ENCODE data around the gene PEPD. TPM values are rescaled to one million over a fixed set of nuclear protein-coding genes. Genes with fewer than 3 reads are reported as not detected.

The PEPD gene
- total RNA-seq (2012; rRNA removed): 36.7 and 41.1 TPM in 2 replicates
- 88.4 and 94.4 TPM in 2 replicates for polyA plus RNA-seq (2012; rRNA removed)
- polyA plus RNA-seq (2012; cell fraction: cytosol; rRNA removed): 129 and 204 TPM in 2 replicates
- 37.0 and 72.0 TPM in 2 replicates for polyA plus RNA-seq (2012; cell fraction: nucleus; rRNA removed; ENCODE audit: low replicate concordance)
- Bru-seq, nascent RNA: percentile 61 among the genes with signal in this experiment
- BruChase-seq, experiment 1, labeled RNA remaining after a 6-hour chase: percentile 64 among the genes with signal in this experiment
- percentile 63 among the genes with signal in this experiment for BruChase-seq, experiment 2, labeled RNA remaining after a 2-hour chase
- long read RNA-seq, transcript PEPD-201 (15 exons, 1,910 nt): major isoform, 95 of 117 reads
- long read RNA-seq, partial matches to known transcripts: 16 of 117 reads
- long read RNA-seq, other reads (novel, unspliced or antisense): 4 of 117 reads

GRCh38 chr19:33521480-33522370, at the start of gene PEPD:
PEPD (minus strand) TSS chr19:33521791; CDS start chr19:33521760, 31 bp downstream.
- ChIA-PET POLR2A (ENCODE audit: unreplicated experiment) (no interaction called here), CTCF (interaction anchor here (1.2 kb wide), 1 partner anchor 91 kb away, joined by 3 read pairs; no protein-coding TSS in a partner anchor)
- no peak within 1 kb of the TSS; the same call in 1 of the 2 replicates for H3K18ac ChIP-seq (ENCODE audit: low read depth, low read length)
- intact Hi-C loops (cut with micrococcal nuclease) (loop anchor here (5.0 kb wide), 1 partner anchor 251 kb away; no protein-coding TSS in a partner anchor), dilution Hi-C loops (cut with HindIII; ENCODE audit: low sequenced_read_pairs, unreplicated experiment) (no loop called here), in situ Hi-C loops (cut with MboI; ENCODE audit: low sequenced_read_pairs) (no loop called here)
- no peaks in the 10 kb centered on the region for H3K36me3 ChIP-seq (ENCODE audit: control insufficient read depth, insufficient read depth, low read length)
- no peaks in the 10 kb centered on the region for H3K9me3 ChIP-seq (ENCODE audit: control insufficient read depth, insufficient read depth, low read length)
- peak within 1 kb of the TSS; percentile 27; the same call in 1 of the 2 replicates for H2AK5ac ChIP-seq (ENCODE audit: low read depth, low read length)
- H4K5ac ChIP-seq (ENCODE audit: low read depth, low read length): peak within 1 kb of the TSS; percentile 58; the same call in 1 of the 2 replicates
- ATAC-seq (ENCODE audit: low read depth) (peak; percentile 100), DNase-seq (peak; percentile 82)
- peak within 1 kb of the TSS; percentile 81; the same call in 1 of the 2 replicates for H3K14ac ChIP-seq (replicated peaks; ENCODE audit: low read depth, low read length)
- no TSS peak for BruUV-seq (replicated peaks)
- H3K9ac ChIP-seq (ENCODE audit: low read depth, low read length): peak within 1 kb of the TSS; percentile 79
- H3K4me2 ChIP-seq (ENCODE audit: low read depth, low read length): peak within 1 kb of the TSS; percentile 92
- peaks cover 4 to 30% of the 10 kb centered on the region in 2 experiments for H3K79me1 ChIP-seq (ENCODE audit: low read depth in 1 of 2, low read length in 2 of 2)
- no peak within 1 kb of the TSS for H3K23ac ChIP-seq (ENCODE audit: low read depth, low read length)
- peak within 1 kb of the TSS; percentile 47; the same call in 1 of the 2 replicates for H3K27ac ChIP-seq (ENCODE audit: insufficient read depth, low read length)
- H3K4ac ChIP-seq (ENCODE audit: low read depth, low read length): peak within 1 kb of the TSS; percentile 65
- peak within 1 kb of the TSS; percentile 92 for H3K4me3 ChIP-seq (ENCODE audit: insufficient read depth, low read depth, low read length)
- H3K9me1 ChIP-seq (ENCODE audit: insufficient read depth, low read length): peaks cover 3% of the 10 kb centered on the region; the same call in 1 of the 2 replicates
- H3K4me1 ChIP-seq (ENCODE audit: control insufficient read depth, insufficient read depth, low read length): peaks cover 2% of the 10 kb centered on the region; the same call in 1 of the 2 replicates
- peak within 1 kb of the TSS; percentile 96 for H2AK9ac ChIP-seq (replicated peaks; ENCODE audit: low read depth, low read length, poor library complexity)
- no peak within 1 kb of the TSS for H4K91ac ChIP-seq (ENCODE audit: insufficient read depth, low read depth, low read length)
- H2BK120ac ChIP-seq (ENCODE audit: low read depth, low read length): no peak within 1 kb of the TSS
- no peak within 1 kb of the TSS for H2BK15ac ChIP-seq (ENCODE audit: low read depth, low read length)
- H2BK5ac ChIP-seq (ENCODE audit: low read depth, low read length, poor library complexity, severe bottlenecking): peak within 1 kb of the TSS; percentile 26
- peak within 1 kb of the TSS; percentile 86 to 91; a peak in 3 of 4 replicates for H4K8ac ChIP-seq (ENCODE audit: low read depth in 2 of 2, low read length in 2 of 2)
- peaks cover 4% of the 10 kb centered on the region; the same call in 1 of the 2 replicates for H4K20me1 ChIP-seq (ENCODE audit: insufficient read depth, low read length)
- 0 out of 2 replicates have a peak within 1 kb of the TSS, but pooled peaks have one; percentile 50 for H3K56ac ChIP-seq (ENCODE audit: extremely low read depth, insufficient read depth, low read length)
- H2BK20ac ChIP-seq (ENCODE audit: low read depth, low read length): no peak within 1 kb of the TSS
- H3K27me3 ChIP-seq (ENCODE audit: control insufficient read depth, insufficient read depth, low read length): peaks cover 3% of the 10 kb centered on the region; the same call in 1 of the 2 replicates
- WGBS, 2 experiments (ENCODE audit: extremely low coverage in 2 of 2, insufficient read length in 1 of 2): 5% methylated on average over 26 of the region's 69 CpGs; no CpG with 5 or more reads in 1 of the 2 experiments
- peak within 1 kb of the TSS; percentile 99 for H2AFZ ChIP-seq (replicated peaks; ENCODE audit: low read length, poor library complexity)
- TF ChIP-seq CEBPB (IDR thresholded peaks at IDR 0.05; ENCODE audit: low read depth, low read length) (no peak), POLR2A (IDR thresholded peaks at IDR 0.05; ENCODE audit: low read depth, low read length) (peak; percentile 85), RCOR1 (IDR thresholded peaks at IDR 0.05; ENCODE audit: insufficient replicate concordance, low read length) (no peak), MAZ (IDR thresholded peaks at IDR 0.05; ENCODE audit: borderline replicate concordance, low read depth, low read length) (peak; percentile 75; the same call in 1 of the 2 replicates), ELK1 (IDR thresholded peaks at IDR 0.05; ENCODE audit: borderline replicate concordance, low read depth, low read length) (no peak), CTCF (conservative IDR thresholded peaks at IDR 0.05; ENCODE audit: low read depth, low read length) (no peak), SMC3 (IDR thresholded peaks at IDR 0.05; ENCODE audit: low read depth, low read length) (no peak), USF2 (IDR thresholded peaks at IDR 0.05; ENCODE audit: low read depth, low read length) (peak; percentile 98), MXI1 (IDR thresholded peaks at IDR 0.05; ENCODE audit: borderline replicate concordance, low read depth, low read length) (peak; percentile 60; the same call in 1 of the 2 replicates)
